Uterus (tissue), 2 donors: ENCODE data around the gene FAM47E.

ENCODE experiments used
- CTCF ChIP-seq, 4 experiments: fragments of 200-600 bp in 2 of 4; fragments of 450-650 bp in 2 of 4; sonication (generic) in 2 of 4; IDR thresholded peaks; one replicate each; pipeline ENCODE4 v1.5.1; 2016 to 2019; ENCODE audit warnings: antibody characterized with exemption in 4 of 4, mild to moderate bottlenecking in 2 of 4, moderate library complexity in 1 of 4
- POLR2A ChIP-seq, 2 donors: fragments of 450-650 bp; IDR thresholded peaks; one replicate each; pipeline ENCODE4 v1.6.1; 2016; ENCODE audit warnings: antibody characterized with exemption in 2 of 2, mild to moderate bottlenecking in 1 of 2, moderate library complexity in 1 of 2

- TF ChIP-seq POLR2A (IDR thresholded peaks at IDR 0.05) (no peak), CTCF (IDR thresholded peaks at IDR 0.05) (no peak)
Observed at GRCh38 chr4:76214177-76214675, 37.3 kb upstream of the FAM47E start.
